ENCODE results near the gene PGM3. TPM values are rescaled to one million over a fixed set of nuclear protein-coding genes. Genes with fewer than 3 reads are reported as not detected.

PGM3 gene
- total RNA-seq, 1 experiment from 2014 or later, result 55.4 TPM

GRCh38 chr6:83176246-83176645, 16.8 kb downstream of the PGM3 start:
- Histone ChIP-seq H3K9me3 (ENCODE audit: low read depth, low read length, poor library complexity, severe bottlenecking) (no peaks in the 10 kb centered on the region), H3K27me3 (replicated peaks; ENCODE audit: insufficient read depth, low read depth, low read length, poor library complexity) (no peaks in the 10 kb centered on the region), H3K4me3 (ENCODE audit: low read depth, low read length, poor library complexity, severe bottlenecking) (no peak overlapping the region), H3K27ac (ENCODE audit: low read depth, low read length, poor library complexity, severe bottlenecking) (no peak overlapping the region), H3K36me3 (ENCODE audit: insufficient read depth, low read length, poor library complexity, severe bottlenecking) (peaks cover 78% of the 10 kb centered on the region), H3K4me1 (ENCODE audit: insufficient read depth, low read length, poor library complexity, severe bottlenecking) (no peaks in the 10 kb centered on the region)
- TF ChIP-seq CTCF (conservative IDR thresholded peaks at IDR 0.05; ENCODE audit: low read depth, low read length), result no peak
- no peak for TF ChIP-seq EZH2 (IDR thresholded peaks at IDR 0.05; ENCODE audit: borderline replicate concordance, low read depth, low read length, poor library complexity, severe bottlenecking)
- intact Hi-C loops (cut with micrococcal nuclease; ENCODE audit: unreplicated experiment), result no loop called here
- POLR2A ChIA-PET (ENCODE audit: low non-redundant PET), result no interaction called here
- no TSS peak for BruUV-seq (replicated peaks)
- no peak for DNase-seq (ENCODE audit: low spot score)
- CTCF ChIA-PET, result no interaction called here

- Histone ChIP-seq H3K27ac (ENCODE audit: low read depth, low read length, poor library complexity, severe bottlenecking) (peak overlapping the region; percentile 23), H3K4me1 (ENCODE audit: insufficient read depth, low read length, poor library complexity, severe bottlenecking) (peaks cover 10% of the 10 kb centered on the region), H3K36me3 (ENCODE audit: insufficient read depth, low read length, poor library complexity, severe bottlenecking) (peaks cover 91% of the 10 kb centered on the region), H3K27me3 (replicated peaks; ENCODE audit: insufficient read depth, low read depth, low read length, poor library complexity) (no peaks in the 10 kb centered on the region), H3K4me3 (ENCODE audit: low read depth, low read length, poor library complexity, severe bottlenecking) (no peak overlapping the region), H3K9me3 (ENCODE audit: low read depth, low read length, poor library complexity, severe bottlenecking) (no peaks in the 10 kb centered on the region)
- intact Hi-C loops (cut with micrococcal nuclease; ENCODE audit: unreplicated experiment), result no loop called here
- ChIA-PET POLR2A (ENCODE audit: low non-redundant PET) (no interaction called here), CTCF (no interaction called here)
- TF ChIP-seq CTCF (conservative IDR thresholded peaks at IDR 0.05; ENCODE audit: low read depth, low read length) (no peak), EZH2 (IDR thresholded peaks at IDR 0.05; ENCODE audit: borderline replicate concordance, low read depth, low read length, poor library complexity, severe bottlenecking) (no peak)
- BruUV-seq (replicated peaks), result no TSS peak
- peak; percentile 65 for DNase-seq (ENCODE audit: low spot score)
Measured at GRCh38 chr6:83169511-83169910, 23.6 kb downstream of the PGM3 start.

- Histone ChIP-seq H3K4me1 (ENCODE audit: insufficient read depth, low read length, poor library complexity, severe bottlenecking) (peaks cover 10% of the 10 kb centered on the region), H3K27ac (ENCODE audit: low read depth, low read length, poor library complexity, severe bottlenecking) (no peak overlapping the region), H3K27me3 (replicated peaks; ENCODE audit: insufficient read depth, low read depth, low read length, poor library complexity) (no peaks in the 10 kb centered on the region), H3K4me3 (ENCODE audit: low read depth, low read length, poor library complexity, severe bottlenecking) (no peak overlapping the region), H3K9me3 (ENCODE audit: low read depth, low read length, poor library complexity, severe bottlenecking) (no peaks in the 10 kb centered on the region), H3K36me3 (ENCODE audit: insufficient read depth, low read length, poor library complexity, severe bottlenecking) (peaks cover 92% of the 10 kb centered on the region)
- intact Hi-C loops (cut with micrococcal nuclease; ENCODE audit: unreplicated experiment), result no loop called here
- no TSS peak for BruUV-seq (replicated peaks)
- CTCF ChIA-PET, result no interaction called here
- POLR2A ChIA-PET (ENCODE audit: low non-redundant PET), result no interaction called here
- no peak for DNase-seq (ENCODE audit: low spot score)
- no peak for TF ChIP-seq EZH2 (IDR thresholded peaks at IDR 0.05; ENCODE audit: borderline replicate concordance, low read depth, low read length, poor library complexity, severe bottlenecking)
- no peak for TF ChIP-seq CTCF (conservative IDR thresholded peaks at IDR 0.05; ENCODE audit: low read depth, low read length)
Measured at GRCh38 chr6:83169106-83169505, 24.0 kb downstream of the PGM3 start.

All from A673 (cell line).